Ovary (tissue), 3 donors: Measurements from ENCODE around the gene LSM14B.

Source experiments
- CTCF ChIP-seq, 3 donors: fragments of 450-650 bp in 2 of 3; fragments of 200-600 bp in 1 of 3; IDR thresholded peaks; one replicate each; pipeline versions ENCODE4 v1.5.1 to v1.8.0; 2016 to 2022; ENCODE audit warnings: antibody characterized with exemption in 3 of 3, mild to moderate bottlenecking in 1 of 3
- EP300 ChIP-seq: sonication (generic); formaldehyde crosslinking; IDR thresholded peaks from one replicate; pipeline ENCODE4 v1.6.1; 2017; ENCODE audit warnings: antibody characterized with exemption
- POLR2A ChIP-seq: fragments of 450-650 bp; IDR thresholded peaks from one replicate; pipeline ENCODE4 v1.6.1; 2017; ENCODE audit warnings: antibody characterized with exemption, mild to moderate bottlenecking, moderate library complexity
- donor health status: DM: no; HTN: no; CAD: no.

- TF ChIP-seq CTCF (IDR thresholded peaks at IDR 0.05) (no peak), POLR2A (no peak), EP300 (no peak)
Measured at GRCh38 chr20:62183426-62184142, 61.3 kb downstream of the LSM14B start.
